Stromal cell of bone marrow (primary cell): ENCODE measurements around the gene TIGD7.

Source experiments
- DNase-seq: peaks from one replicate; pipeline ENCODE4 v3.0.0-alpha.2; 2012; ENCODE audit warnings: low read depth

The TIGD7 gene

GRCh38 chr16:3305109-3306068, at the start of gene TIGD7, which contains the start of gene ZNF75A:
Gene TIGD7, minus strand, starts transcription at chr16:3305430. Its CDS starts 4,816 bp downstream, at chr16:3300614.
Gene ZNF75A, plus strand, starts transcription at chr16:3305497. Its CDS starts 2,932 bp downstream, at chr16:3308429.
- peak; percentile 78 for DNase-seq

- DNase-seq, result no peak
These were observed 43.9 kb upstream of the TIGD7 start for GRCh38 chr16:3349175-3349574.

- DNase-seq, result no peak
These were observed 43.4 kb upstream of the TIGD7 start for GRCh38 chr16:3348547-3349167.

- no peak for DNase-seq
These were observed 42.4 kb upstream of the TIGD7 start for GRCh38 chr16:3347586-3347985.

GRCh38 chr16:3346041-3346440, 40.8 kb upstream of the TIGD7 start:
- no peak for DNase-seq

- no peak for DNase-seq
These were observed 23.4 kb upstream of the TIGD7 start for GRCh38 chr16:3328643-3329042.

- DNase-seq, result no peak
These were observed 22.9 kb upstream of the TIGD7 start for GRCh38 chr16:3328104-3328503.

GRCh38 chr16:3327514-3327913, 22.3 kb upstream of the TIGD7 start:
- no peak for DNase-seq

GRCh38 chr16:3321816-3322215, 16.6 kb upstream of the TIGD7 start:
- DNase-seq, result no peak

- DNase-seq, result no peak
These were observed 12.2 kb upstream of the TIGD7 start for GRCh38 chr16:3317315-3317999.

- no peak for DNase-seq
These were observed 6.3 kb upstream of the TIGD7 start for GRCh38 chr16:3311496-3311895.

- DNase-seq, result no peak
These were observed 848 bp upstream of the TIGD7 start for GRCh38 chr16:3306078-3306477.

- no peak for DNase-seq
These were observed 860 bp downstream of the TIGD7 start for GRCh38 chr16:3304370-3304769.

- DNase-seq, result no peak
These were observed 9.4 kb downstream of the TIGD7 start for GRCh38 chr16:3295783-3296182.

GRCh38 chr16:3295209-3295608, 10.0 kb downstream of the TIGD7 start:
- no peak for DNase-seq

- no peak for DNase-seq
These were observed 12.6 kb downstream of the TIGD7 start for GRCh38 chr16:3292604-3293003.

GRCh38 chr16:3289998-3290673, 15.1 kb downstream of the TIGD7 start:
- DNase-seq, result no peak

GRCh38 chr16:3285131-3285530, 20.1 kb downstream of the TIGD7 start:
- no peak for DNase-seq

GRCh38 chr16:3283543-3284447, 21.4 kb downstream of the TIGD7 start:
- no peak for DNase-seq

GRCh38 chr16:3282730-3283542, 22.3 kb downstream of the TIGD7 start, which contains the start of gene ZNF263:
Gene ZNF263, plus strand, starts transcription at chr16:3283491. Its CDS starts 328 bp downstream, at chr16:3283819.
- peak; percentile 99 for DNase-seq
